Measurements from ENCODE around the gene REP15. TPM values are rescaled to one million over a fixed set of nuclear protein-coding genes. Genes with fewer than 3 reads are reported as not detected.

The REP15 gene
- total RNA-seq, 1 experiment from 2014 or later, result 0.86 TPM

DNA sequence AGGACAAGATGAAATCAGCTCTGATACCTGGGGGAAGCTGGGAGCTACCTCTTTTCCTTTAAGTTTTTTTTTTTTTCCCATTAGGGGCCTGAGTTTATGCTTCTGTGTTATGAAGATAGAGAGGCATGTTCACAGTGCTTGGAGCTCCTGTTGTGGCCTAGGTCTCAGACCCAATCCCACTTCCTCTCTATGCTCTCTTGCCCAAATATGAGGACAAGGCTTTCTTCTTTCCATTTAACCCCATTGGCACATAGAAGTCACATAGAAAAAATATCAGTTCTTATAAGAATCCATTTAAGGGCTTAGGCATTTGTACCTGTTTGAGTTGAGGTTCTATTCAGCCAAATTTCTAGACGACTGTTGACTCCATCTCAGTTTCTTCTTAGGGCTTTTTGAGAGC, 27.0 kb downstream of the REP15 start:
- Histone ChIP-seq H3K9ac (ENCODE audit: low read length) (no peak overlapping the region), H4K20me1 (ENCODE audit: insufficient read depth) (no peaks in the 10 kb centered on the region; the same call in 1 of the 2 replicates), H2AFZ (ENCODE audit: low read depth, low read length, poor library complexity, severe bottlenecking) (no peak overlapping the region), H3K9me2 (ENCODE audit: insufficient read depth) (no peaks in the 10 kb centered on the region), H3K4me1 (ENCODE audit: control insufficient read depth in 1 of 2, insufficient read depth in 2 of 2, low read length in 2 of 2) (no peaks in the 10 kb centered on the region), H3K79me2 (ENCODE audit: insufficient read depth, low read length) (peaks cover 28% of the 10 kb centered on the region), H3K4me2 (ENCODE audit: low read length) (no peak overlapping the region), H3K27me3 (ENCODE audit: insufficient read depth, low read length) (no peaks in the 10 kb centered on the region), H3K36me3 (ENCODE audit: control insufficient read depth in 1 of 2, insufficient read depth in 2 of 2, low read length in 2 of 2) (peaks cover 7 to 22% of the 10 kb centered on the region in 2 experiments; a peak in 3 of 4 replicates), H3K4me3 (replicated peaks in 1 of 2; ENCODE audit: low read depth in 1 of 2, low read length in 2 of 2) (no peak overlapping the region), H3K9me3 (ENCODE audit: control insufficient read depth in 1 of 2, insufficient read depth in 1 of 2, low read depth in 1 of 2, low read length in 2 of 2) (no peaks in the 10 kb centered on the region), H3K27ac (ENCODE audit: low read depth, low read length) (no peak overlapping the region)
- BruUV-seq (replicated peaks), result no TSS peak
- DNase-seq (ENCODE audit: low read depth, low spot score) (no peak), ATAC-seq (no peak)
- RAD21 ChIA-PET (ENCODE audit: low non-redundant PET in 1 of 2, low total read pairs in 2 of 2, uncharacterized antibody in 2 of 2, unreplicated experiment in 2 of 2), result no interaction called here
- intact Hi-C loops (cut with micrococcal nuclease), result no loop called here
- POLR2A ChIA-PET, result no interaction called here
- CTCF ChIA-PET, result interaction anchor here (0.6 to 1.2 kb wide), 2 partner anchors 10 to 19 kb away, joined by 3 to 5 read pairs; no protein-coding TSS in a partner anchor
- TF ChIP-seq, protein P1, sequence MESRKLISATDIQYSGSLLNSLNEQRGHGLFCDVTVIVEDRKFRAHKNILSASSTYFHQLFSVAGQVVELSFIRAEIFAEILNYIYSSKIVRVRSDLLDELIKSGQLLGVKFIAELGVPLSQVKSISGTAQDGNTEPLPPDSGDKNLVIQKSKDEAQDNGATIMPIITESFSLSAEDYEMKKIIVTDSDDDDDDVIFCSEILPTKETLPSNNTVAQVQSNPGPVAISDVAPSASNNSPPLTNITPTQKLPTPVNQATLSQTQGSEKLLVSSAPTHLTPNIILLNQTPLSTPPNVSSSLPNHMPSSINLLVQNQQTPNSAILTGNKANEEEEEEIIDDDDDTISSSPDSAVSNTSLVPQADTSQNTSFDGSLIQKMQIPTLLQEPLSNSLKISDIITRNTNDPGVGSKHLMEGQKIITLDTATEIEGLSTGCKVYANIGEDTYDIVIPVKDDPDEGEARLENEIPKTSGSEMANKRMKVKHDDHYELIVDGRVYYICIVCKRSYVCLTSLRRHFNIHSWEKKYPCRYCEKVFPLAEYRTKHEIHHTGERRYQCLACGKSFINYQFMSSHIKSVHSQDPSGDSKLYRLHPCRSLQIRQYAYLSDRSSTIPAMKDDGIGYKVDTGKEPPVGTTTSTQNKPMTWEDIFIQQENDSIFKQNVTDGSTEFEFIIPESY (IDR thresholded peaks at IDR 0.05; ENCODE audit: extremely low read depth, insufficient replicate concordance, low read length), result no peak
- TF ChIP-seq, protein P2, sequence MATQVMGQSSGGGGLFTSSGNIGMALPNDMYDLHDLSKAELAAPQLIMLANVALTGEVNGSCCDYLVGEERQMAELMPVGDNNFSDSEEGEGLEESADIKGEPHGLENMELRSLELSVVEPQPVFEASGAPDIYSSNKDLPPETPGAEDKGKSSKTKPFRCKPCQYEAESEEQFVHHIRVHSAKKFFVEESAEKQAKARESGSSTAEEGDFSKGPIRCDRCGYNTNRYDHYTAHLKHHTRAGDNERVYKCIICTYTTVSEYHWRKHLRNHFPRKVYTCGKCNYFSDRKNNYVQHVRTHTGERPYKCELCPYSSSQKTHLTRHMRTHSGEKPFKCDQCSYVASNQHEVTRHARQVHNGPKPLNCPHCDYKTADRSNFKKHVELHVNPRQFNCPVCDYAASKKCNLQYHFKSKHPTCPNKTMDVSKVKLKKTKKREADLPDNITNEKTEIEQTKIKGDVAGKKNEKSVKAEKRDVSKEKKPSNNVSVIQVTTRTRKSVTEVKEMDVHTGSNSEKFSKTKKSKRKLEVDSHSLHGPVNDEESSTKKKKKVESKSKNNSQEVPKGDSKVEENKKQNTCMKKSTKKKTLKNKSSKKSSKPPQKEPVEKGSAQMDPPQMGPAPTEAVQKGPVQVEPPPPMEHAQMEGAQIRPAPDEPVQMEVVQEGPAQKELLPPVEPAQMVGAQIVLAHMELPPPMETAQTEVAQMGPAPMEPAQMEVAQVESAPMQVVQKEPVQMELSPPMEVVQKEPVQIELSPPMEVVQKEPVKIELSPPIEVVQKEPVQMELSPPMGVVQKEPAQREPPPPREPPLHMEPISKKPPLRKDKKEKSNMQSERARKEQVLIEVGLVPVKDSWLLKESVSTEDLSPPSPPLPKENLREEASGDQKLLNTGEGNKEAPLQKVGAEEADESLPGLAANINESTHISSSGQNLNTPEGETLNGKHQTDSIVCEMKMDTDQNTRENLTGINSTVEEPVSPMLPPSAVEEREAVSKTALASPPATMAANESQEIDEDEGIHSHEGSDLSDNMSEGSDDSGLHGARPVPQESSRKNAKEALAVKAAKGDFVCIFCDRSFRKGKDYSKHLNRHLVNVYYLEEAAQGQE (IDR thresholded peaks at IDR 0.05; ENCODE audit: low read depth), result no peak
- TF ChIP-seq, protein P3, sequence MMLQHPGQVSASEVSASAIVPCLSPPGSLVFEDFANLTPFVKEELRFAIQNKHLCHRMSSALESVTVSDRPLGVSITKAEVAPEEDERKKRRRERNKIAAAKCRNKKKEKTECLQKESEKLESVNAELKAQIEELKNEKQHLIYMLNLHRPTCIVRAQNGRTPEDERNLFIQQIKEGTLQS (IDR thresholded peaks at IDR 0.05), result no peak

All from HCT116 (cell line).